HG02571 (cell line): ENCODE results near the gene MBOAT1.

Experiments
- ATAC-seq: cut with Tn5 transposase; IDR thresholded peaks from one replicate; pipeline ENCODE4 v1.9.1; 2021; ENCODE audit warnings: mild to moderate bottlenecking, moderate library complexity; ENCODE audit not compliant: unreplicated experiment

MBOAT1 gene

DNA sequence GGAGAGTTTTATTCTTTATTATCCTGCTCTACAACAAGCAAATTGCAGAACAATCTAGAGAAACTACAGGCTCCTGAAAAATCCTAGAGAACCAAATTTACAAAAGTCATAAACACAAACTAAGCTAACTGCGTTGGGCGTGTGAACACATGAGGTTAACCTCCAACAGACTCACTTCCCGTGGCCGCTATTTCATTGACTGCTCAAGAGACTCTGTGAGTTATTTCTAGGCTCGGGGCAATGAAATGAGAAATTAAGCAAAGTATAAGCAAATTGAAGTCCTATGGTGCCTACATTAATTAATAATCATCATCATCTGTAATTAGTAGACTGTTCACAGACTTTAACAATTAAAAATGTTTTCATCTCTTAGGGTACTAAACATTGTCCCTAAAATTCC is 100.0 kb downstream of the MBOAT1 start:
- ATAC-seq: no peak

DNA sequence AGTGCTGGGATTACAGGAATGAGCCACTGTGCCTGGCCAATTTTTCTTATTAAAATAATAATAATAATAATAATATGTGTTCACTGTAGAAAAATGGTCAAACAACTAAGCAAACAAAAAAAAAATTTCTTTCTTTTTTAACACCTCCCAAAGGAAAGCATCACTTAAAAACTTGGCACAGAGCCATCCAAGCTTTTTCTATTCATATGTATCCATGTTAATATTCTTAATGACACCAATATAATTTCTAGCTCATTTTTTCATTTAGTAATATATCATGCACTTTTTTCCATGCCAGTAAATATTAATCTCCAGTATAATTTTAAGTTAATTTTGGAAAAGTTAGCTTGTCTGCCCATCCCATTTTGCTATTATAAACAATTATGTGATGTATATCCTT is 101.8 kb downstream of the MBOAT1 start:
- ATAC-seq: no peak

DNA sequence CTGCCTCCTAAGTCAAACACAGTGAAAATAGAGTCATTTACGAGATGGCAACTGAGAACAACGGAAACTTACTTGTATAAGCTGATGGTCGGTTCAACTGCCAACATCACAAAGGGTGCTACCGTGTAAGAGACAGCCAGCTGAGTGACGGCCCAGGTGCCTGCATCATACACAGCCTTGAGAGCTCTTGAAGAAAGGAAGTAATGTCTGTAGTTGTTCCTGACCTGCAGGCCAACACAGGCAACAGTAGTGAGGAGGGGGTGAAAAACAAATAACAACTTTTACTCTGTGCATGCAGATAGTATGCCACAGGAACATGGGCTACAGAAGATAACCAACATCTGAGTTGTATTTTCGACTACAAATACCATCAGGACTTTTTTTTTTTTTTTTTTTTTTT is 102.7 kb downstream of the MBOAT1 start:
- no peak for ATAC-seq

DNA sequence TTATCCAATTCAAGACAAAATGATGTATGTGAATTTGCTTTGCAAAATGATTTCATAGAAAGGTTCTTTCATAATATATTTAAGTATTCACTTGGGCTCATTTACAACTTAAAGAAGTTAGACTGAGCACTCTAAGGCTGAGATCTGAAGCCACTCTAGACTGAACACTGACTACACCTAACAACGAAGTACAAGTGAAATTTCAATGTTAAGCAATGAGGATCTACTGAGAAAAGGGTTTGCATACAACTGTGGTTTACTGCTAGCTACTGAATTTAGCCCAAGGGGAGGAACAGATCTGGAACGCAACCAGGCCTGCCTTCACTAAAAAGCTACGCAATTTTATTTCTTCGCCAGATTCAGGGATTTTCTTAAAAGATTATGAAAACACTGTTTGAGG is 106.4 kb downstream of the MBOAT1 start:
- ATAC-seq: no peak

DNA sequence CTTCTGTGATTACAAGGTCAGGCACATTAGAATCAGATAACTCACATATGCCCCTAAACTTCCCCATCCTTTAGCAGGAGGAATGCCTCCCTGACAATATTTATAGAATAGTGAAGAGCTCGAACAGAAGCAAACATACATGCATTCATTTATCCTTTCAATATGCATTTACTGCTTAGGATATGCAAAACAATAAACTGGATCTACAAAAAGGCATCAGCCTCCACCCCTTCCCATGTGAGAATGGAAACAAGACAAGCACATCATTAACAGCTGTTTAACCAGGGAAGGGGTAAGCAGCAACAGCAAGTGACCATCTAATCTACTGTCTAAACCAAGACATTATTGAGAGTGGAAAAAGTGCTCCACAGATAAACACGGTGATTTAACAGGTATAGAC is 107.6 kb downstream of the MBOAT1 start:
- no peak for ATAC-seq

DNA sequence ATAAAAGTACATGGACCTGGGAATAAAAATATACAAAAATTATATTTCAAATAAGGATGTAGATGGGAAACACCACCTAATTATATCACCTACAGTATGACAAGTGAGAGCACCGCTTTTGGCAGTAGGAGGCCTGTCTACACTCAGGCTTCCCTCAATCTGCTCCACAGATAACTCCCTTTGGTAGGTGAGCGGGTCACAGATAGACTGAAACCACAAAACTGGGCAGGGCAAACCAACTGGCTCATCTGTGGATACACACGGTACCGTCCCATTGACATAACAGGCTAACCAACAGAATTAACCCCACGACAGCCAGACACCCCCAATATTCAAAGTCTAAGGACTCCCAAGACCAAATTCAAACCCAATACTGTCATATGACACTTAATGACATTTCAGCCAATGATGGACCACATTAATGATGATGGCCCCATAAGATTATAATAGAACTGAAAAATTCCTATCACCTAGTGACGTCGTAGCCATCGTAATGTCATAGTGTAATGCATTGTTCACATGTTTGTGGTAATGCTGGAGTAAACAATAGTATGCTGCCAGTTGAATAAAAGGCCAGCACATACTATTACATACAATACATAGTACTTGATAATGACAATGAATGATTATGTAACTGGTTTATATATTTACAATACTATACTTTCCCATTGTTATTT is 109.7 kb downstream of the MBOAT1 start:
- no peak for ATAC-seq

DNA sequence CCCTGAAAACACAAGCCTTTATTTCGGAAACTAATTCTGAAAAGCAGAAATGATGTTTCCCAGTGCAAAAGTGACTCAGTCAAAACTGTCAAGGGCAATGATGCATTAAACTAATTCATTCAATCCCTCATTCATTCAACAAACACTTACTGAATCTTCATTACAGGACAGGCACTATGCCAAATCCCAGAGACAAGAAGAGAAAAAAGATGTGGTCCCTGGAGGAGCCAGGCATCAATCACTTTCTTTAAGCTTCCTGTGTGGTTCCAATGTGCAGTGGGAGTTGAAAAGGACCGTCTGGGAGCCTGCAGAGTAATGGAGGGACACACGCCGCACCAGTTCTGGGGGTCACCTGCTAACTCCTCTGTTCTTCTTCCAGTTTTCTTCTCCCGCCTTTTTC is 113.1 kb downstream of the MBOAT1 start:
- no peak for ATAC-seq

DNA sequence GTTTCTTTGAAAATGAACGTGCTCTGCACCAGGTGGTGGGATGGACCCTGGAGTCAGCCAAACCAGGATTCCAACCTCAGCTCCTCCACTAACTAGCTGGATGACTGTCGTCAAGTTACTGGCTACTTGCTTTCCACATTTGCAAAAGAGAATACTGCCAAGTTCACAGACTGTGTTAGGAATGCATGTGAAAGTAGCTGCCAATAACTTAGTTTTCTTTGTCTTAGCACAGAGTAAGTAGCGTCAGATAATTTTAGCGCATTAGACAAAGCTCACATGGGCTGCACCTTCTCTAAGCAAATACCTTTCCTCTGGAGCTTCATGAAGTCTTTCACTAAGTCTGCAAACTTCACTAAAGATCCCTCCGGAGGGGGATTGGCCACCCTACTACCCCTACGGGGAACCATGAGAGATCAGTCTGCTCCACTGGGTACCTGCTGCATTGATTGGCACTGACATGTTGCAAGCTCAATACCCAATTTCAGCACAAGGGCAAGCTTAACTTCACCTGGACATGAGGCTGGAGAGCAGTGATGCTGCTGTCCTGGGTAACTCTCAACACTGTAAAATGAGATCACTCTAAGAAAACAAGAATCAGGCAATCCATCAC is 113.9 kb downstream of the MBOAT1 start:
- ATAC-seq: no peak

DNA sequence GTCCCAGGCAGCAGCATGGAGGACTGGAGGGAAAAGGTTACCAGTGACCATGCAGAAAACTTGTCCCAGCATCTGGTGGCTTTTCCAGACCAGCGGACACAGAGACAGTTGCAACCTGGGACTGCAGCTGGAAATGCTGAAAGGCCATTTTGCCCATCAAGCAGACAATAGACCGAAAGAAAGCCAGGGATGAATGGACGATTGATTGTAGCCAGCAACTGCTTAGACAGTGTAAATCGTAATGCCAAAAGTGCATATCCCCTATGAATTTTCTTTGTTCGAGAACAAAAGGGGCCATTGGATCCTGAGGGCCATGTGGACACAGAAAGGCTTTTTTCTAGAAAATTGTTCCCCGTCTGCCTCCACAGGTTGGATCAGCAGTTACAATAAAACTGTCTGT is 115.7 kb downstream of the MBOAT1 start:
- ATAC-seq: no peak

DNA sequence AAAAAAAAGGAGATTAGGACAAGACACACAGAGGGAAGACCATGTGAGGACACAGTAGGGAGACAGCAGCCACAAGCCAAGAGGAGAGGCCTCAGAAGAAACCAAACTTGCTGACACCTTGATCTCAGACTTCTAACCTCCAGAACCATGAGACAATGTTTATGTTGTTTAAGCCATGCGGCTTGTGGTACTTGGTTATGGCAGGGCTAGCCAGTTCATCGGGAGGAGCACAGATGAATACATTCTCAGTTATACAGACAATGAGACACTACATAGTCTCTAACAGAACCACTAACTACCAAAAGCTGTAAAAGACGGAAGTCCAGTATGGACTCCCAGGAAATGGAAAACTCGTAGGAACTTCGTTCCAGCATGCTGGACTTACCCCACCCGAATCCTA is 116.8 kb downstream of the MBOAT1 start:
- ATAC-seq: no peak

DNA sequence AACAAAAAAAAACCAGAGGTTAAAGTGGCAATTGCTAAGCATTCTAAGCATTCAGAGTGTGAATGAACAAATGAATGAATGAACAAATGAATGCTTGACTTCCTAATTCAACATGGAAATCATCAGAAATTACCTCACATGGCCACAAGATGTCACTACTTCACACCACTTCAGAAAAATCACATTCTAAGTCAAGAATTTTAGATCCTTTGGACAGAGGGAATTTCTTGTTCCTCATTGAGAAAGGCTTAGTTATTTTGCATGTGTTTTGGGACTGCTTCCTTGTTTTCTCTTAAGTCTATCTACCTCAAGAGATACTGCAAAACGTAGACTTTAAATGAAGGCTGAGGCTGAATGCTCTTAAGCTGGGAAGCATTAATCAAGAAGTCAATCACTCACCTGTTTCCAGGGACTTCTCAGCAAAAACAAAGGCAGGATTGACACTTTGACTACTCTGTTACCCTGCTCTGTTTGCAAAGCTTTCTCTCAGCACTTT is 120.2 kb downstream of the MBOAT1 start:
- no peak for ATAC-seq

DNA sequence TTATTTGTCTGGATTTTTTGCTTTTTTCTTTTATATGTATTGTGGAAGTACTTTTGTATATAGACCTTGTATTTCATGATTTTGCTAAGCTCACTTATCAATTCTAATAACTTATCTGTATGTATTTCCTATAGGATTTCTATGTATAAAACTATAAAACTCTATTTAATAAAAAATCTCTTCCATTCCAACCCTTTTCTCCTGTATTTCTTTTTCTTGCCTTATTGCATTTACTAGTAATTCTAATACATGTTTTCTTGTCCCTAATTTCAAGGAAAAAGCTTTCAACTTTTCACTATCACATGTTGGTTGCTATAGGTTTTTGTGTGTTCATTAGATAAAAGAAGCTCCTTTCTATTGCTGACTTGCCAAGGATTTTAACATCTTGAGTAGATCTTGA is 125.3 kb downstream of the MBOAT1 start:
- ATAC-seq: no peak

DNA sequence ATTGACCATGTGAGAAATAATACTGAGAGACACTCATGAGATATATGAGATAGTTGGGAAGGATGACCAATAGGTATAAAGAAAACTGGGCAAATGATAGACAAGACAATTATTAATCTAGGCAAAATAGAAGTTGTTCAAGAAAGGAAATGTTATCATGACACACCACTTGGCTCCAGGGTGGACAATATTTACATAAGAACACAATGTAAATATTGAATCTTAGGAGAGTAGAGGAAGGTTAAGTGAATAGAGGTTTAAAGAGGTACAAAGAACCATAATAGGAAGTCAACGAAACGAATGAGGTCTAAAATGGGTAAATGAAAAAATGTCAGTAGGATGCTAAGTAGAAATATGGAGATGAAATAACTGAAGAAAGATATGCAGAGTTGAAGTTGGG is 126.5 kb downstream of the MBOAT1 start:
- ATAC-seq: no peak

DNA sequence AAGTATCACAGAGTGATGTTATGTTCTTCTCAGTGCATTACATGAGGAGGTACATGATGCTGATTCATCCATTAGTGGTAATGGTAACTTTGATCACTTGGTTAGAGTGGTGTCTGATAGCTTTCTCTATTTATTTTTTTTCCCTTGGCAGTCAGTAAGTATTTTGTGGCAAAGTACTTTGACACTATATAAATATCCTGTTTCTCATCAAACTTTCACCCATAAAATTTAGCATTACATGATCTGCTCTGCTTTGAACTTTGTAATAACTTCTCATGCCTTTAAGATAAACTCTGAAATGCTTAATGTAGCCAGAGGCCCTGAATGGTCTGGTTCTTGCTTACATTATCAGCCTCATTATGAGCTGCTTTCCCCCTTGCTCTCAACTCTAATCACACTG is 127.9 kb downstream of the MBOAT1 start:
- ATAC-seq: no peak

DNA sequence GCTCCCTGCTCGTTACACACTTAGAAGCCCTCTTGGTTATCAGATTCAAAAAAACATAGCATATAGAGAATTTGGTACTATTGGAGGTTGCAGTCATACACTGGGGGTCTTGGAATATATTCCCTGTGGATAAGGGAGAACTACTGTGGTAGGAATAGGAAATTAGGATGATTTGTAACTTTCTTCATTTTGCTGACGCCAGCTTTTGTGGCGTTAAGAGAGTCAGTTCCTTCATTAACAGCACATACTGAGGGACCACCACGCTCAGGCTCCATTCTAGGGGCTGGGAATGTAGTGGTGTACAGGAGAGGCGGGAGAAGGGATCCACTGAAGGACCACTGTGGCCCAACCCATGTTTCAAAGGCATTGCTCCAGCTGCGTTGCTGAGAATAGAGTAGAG is 140.3 kb downstream of the MBOAT1 start:
- no peak for ATAC-seq

DNA sequence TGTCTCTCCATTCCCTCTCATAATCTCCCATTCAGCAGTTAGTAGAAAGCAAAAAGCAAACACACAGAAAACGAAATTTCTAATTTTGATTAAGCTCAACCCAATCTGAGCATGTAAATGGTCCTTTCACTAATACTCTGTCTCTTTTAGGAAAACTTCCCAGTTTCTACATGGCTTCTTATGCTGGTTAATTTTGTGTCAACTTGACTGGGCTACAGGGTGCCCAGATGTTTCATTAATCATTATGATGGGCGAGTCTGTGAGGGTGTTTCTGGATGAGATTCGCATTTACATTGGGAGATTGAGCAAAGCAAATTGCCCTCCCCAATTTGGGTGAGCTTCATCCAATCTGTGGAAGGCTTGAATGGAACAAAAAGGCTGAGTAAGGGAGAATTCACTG is 142.2 kb downstream of the MBOAT1 start:
- no peak for ATAC-seq

DNA sequence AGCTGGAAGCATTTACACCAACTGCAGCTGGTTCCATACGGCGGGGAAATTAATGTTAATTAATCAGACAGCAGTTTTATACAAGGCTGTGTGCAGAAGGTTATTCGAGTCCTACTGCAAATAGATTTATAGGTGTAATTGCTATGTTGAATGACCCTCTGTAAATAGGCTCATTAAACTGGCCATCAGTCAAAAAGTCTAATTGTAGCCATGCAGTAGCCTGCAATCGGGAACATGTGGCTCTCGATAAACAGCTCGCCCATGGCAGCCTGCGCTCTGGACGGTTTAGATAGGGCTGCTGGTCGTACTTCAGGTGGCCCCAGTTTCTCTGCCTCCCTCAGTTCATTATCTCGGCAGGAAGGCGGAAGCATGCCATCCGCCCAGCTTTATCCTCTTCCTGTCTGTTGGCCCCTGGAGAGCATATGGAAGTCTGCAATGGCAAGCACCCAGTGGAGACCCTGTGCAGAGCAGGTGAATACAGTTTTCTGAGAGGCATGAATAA is 143.2 kb downstream of the MBOAT1 start:
- no peak for ATAC-seq

DNA sequence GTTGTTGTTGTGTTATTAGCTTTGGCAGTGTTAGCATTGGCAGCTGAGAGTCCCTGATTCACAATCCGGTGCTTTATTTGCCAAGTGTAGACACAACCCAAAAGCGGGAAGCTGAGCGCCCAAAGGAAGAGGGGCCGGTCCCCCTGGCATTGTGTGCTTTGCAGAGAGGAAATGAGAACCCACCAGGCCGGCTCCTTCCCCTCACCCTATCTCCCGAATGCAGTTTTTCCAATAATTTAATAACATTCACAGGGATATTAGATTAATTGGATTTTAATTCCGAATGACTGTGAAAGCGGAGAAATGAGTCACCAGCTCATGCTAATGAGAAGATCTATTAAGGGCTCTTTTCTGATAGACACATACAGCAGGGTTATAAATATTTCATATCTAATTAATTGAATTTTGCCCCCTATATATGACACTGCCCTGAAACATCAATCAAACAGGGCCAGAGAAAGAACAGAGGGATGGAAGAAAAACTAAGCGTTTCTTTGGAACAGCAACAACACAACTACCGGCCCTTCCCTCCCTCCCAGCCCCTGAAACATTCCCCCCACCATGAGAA is 143.8 kb downstream of the MBOAT1 start:
- no peak for ATAC-seq

DNA sequence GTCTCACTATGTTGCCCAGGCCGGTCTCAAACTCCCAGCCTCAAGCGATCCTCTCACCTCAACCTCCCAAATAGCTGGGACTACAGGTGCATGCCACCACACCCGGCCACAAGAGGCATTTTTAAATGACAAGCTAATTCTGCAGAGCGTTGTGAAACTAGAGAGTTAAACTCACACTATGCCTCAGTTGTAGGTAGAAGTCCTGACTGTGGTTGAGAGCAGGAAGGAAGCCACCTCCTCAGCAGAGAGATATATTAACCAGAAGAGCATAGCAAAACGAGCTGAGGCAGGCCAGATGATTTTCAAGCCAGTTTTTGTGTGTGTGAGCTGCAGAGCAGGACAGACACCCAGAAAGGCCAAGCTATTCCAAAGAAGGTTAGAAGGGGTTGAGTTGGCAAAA is 150.3 kb downstream of the MBOAT1 start:
- no peak for ATAC-seq

DNA sequence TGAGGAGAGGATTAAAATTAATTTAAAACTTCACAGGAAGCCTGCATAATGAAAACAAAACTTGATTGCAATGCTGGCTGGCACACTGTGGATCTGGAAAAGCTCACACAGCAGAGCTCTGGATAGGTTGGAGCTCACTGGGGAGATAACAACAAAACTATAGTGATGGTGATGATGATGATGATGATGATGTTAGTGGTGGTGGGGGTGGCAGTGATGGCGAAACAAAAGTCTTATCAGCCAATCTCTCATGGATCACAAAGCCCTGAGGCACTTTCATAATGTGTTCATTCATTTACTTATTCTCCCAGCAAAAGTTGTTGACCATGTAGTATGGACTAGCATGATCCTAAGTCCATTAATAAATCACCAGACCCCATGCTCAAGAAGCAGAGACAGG is 152.0 kb downstream of the MBOAT1 start:
- no peak for ATAC-seq

DNA sequence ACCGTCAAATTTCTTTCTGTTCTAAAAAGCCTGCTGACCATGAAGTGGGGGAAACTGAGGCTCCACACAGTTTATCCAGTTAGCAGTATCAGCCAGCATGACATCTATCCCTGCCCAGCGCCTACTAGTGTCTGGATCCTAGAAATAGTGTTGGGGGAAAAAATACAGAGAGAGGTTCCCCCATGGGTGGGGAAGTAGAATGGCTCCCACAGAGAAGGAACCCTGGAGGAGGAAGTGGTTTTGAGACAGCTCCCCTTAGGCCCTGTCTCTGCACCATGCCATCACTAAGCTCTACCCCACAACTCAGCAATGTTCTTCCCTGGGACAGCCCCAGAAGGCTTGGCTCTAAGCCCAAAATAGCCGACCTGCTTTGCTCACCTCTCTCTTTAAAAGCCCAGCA is 153.4 kb downstream of the MBOAT1 start:
- ATAC-seq: no peak

DNA sequence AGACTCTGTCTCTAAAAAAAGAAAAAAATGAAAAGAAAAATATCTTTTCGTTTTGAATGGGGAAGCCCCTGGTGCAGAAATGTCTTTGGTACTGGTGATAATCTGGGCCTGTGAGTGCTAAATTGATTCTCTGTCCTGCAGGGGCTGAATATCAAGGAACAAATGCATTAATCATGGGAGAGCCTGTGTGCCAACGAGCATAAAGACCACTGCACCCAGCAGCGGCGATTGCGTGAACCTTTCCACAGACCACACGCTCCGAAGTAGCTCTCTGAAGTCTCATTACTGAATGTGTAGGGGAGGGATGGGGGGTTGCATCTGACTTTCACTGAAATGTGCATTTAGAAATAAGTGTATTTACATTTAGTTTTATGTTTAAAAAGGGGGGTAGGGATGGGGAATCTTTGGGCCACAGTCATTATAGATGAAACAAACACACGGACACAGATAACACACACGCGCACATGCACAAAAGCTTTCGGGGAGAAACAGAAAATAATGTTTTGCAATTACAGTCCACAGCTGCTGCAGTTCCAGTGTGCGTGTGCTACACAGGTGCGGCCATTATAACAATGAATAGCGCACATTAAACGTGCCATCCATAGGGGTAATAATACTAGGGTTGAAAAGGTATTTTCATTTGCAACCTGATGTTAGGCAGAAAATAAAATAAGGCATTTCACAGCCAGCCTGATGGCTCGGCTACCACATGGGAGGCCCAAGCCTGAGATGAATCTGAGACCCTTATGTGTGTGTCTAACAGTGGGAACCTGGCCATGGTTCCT is 154.0 kb downstream of the MBOAT1 start:
- no peak for ATAC-seq
